GM18502 (cell line): ENCODE data around the gene MAFG.

ENCODE experiments used
- ATAC-seq: cut with Tn5 transposase; IDR thresholded peaks from one replicate; pipeline ENCODE4 v1.9.1; 2021; ENCODE audit warnings: mild to moderate bottlenecking; ENCODE audit not compliant: unreplicated experiment, poor library complexity

The MAFG gene

GRCh38 chr17:81912441-81913309 is 14.9 kb downstream of the MAFG start:
- ATAC-seq = no peak

GRCh38 chr17:81911969-81912368 is 15.6 kb downstream of the MAFG start:
- ATAC-seq = no peak

- ATAC-seq = peak; percentile 75
Observed at GRCh38 chr17:81911277-81911961, 16.1 kb downstream of the MAFG start, which contains the start of gene PCYT2. PCYT2 (minus strand) TSS chr17:81911399; CDS start chr17:81911355, 44 bp downstream.

- ATAC-seq = no peak
Observed at GRCh38 chr17:81910840-81911276, 16.7 kb downstream of the MAFG start.

- ATAC-seq = no peak
Observed at GRCh38 chr17:81909966-81910839, 17.3 kb downstream of the MAFG start.

DNA sequence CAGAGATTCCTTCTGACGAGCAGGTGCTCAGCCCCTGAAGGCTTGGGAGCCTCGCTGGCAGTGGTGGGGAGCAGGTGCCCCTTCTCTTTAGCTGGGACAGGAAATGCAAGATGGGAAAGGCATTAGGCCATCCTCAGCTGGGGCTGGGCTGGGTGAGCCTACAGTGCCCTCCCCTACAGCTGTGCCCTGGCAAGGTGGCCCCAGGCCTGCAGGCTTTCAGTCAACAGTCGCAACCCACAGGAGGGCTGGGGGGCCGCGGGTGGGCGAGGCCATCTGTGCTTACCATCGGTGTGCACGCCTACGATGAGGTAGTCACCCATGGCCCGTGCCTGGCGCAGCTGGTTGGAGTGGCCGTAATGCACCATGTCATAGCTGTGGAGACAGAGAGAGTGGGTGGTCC is 18.3 kb downstream of the MAFG start:
- ATAC-seq = no peak

DNA sequence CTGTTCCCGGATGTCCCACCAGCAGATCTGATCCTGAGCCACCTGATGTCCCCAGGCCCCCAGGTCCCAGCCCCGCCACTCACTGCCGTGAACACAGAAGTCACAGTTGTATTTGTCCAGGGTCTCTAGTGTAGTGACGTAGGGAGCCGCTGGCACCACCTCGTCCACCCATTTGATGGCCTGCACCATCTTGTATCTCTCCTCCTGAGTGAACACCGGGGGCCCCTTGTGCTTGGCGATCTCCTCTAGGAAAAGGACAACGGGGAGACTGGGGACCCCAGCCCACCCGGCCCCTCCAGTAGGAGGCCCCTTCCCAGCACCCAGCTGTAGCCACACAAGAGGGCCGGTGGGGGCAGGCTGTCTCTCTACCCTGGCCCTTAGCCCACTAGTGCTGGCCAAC is 18.7 kb downstream of the MAFG start:
- ATAC-seq = no peak

- no peak for ATAC-seq
Observed at GRCh38 chr17:81907219-81908145, 20.1 kb downstream of the MAFG start.

DNA sequence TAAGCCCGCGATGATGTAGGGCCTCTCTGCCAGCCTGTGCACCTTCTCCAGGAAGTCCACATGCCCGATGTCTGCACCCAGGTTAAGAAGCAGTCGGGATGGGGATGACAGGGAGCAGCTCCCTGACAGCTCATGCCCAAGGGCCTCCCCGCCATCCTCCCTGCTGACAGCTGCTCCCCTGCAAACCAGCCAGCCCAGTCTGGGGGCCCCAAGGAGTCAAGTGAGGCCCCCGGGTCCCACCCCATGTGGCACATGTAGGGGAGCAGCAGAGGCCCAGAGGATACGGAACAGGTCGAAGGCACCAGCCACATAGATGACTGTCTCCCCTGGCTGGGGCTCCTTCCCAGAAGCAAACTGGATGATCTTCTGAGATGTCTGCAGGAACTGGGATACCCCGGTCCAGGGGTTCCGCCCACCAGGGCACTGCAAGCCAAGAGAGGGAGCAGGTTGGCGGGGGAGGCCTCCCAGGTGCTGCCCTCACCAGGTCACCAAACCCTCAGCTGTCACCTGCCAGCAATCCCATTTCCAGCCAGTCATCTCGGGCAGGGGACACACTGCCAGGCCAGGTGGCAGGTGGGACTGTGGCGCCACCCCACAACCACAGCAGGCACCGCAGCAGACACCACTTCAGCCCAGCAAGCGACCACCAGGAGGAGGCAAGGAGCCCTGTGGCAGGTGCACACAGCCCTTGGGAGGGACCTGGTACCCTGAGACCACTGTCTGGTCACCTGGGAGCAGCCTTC is 20.9 kb downstream of the MAFG start:
- no peak for ATAC-seq

- no peak for ATAC-seq
Observed at GRCh38 chr17:81905993-81906392, 21.5 kb downstream of the MAFG start.

- ATAC-seq = no peak
Observed at GRCh38 chr17:81905424-81905875, 22.1 kb downstream of the MAFG start.

DNA sequence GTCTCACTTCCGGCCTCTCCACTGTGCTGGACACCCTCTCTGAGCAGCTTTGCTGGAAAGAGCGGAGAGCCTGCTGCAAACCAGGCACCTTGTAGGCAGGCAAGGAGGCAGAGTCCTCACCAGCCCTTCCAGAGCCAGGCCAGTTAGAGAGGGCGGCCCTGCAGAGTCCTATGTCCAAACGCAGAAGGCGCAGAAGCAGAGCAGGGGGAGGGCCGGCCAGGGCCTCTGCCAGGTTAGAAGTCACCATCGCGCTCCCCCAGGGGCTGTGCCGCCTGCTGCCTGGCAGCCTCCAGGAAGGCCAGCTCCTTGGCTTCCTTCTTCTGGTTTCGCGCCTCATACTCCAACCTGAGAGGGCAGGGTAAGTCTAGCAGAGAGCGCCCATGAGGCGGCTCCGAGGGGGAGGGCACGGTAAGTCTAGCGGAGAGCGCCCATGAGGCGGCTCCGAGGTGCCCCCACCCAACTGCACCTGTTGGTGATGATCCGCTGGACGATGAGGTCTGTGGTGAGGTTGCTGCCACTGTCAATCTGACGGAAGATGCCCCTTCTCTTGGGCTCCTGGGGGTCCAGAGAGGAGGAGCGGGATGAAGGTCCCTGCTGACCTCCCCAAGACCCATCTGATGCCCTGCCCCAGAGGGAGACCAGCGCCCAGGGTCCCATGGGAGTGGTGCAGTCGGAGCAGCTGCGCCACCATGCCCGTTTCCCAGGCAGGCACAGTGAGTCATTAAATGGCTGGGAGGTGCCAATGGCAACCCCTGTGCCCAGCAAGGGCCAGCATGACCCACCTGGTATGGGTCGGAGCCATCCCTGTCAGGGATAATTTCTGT is 22.7 kb downstream of the MAFG start:
- ATAC-seq = no peak

DNA sequence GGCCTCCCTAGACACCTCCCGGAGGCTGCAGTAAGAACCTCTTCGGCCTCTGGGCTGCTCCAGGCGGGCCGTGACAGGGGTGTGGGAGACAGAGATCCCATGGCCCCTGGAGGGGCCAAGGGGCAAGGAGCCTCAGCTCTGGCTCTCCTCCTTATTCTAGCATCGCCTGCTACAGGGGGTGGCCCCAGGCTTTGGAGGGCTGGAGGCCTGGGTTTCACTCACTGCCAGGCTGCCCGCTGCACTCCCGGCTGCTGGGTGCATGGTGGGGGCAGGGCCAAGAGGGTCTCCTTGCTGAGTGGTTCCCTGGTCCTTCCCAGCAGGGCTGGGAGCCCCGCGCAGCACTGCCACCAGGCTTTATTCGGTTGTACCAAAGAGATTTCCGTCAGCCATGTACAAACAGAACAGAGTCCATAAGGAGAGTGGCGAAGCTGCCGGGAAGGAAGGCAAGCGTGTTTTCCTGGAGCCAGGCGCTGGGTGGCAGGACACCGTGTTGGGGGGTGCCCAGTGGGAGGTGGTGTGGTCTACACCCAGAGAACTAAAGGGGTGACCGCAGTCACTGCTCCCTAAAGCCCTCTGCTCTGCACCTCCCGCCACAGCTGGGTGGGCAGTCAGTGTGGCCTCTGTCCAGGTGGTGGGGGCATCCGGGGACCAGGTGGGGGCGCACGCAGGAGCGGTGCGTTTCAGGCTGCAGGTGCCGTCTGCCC is 23.5 kb downstream of the MAFG start:
- ATAC-seq = no peak

GRCh38 chr17:81903415-81903831 is 24.1 kb downstream of the MAFG start:
- no peak for ATAC-seq

DNA sequence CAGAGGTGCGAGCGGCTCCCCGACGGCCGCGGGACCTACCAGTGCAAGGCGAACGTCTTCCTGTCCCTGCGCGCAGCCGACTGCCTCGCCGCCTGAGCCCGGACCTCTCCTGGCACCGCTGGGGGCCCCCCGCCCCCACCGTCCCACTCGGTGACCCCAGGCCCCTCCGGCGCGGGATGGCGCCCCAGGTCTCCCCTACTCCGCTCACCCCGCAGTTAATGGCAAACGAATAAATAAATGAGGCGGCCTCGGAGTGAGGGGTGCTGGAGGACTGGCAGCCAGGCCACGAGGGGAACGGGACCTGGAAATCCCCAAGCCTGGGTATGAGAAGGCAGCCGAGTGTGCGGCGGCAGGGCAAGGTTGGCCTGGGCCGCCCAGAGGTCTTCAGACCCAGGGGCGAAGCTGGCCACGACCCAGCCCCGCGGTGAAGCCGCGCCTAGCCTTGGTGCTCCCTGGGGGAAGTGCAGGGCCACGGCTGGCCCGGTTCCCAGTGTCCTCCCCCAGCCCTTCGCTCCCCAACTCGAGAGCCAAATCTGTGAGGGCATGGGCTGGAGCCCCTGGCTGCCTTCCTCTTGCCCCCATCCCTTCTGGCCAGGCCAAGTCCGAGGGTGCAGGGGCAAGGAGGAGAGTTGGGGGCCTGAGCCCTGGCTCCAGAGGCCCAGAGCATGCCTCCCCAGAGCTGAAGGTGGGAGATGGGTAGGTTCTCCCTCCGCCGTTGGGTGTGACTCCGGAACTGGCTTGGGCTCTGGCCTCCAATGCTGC is 24.7 kb downstream of the MAFG start:
- no peak for ATAC-seq

- ATAC-seq = no peak
Observed at GRCh38 chr17:81902023-81902652, 25.4 kb downstream of the MAFG start, which contains the start of gene NPB. NPB (plus strand) TSS chr17:81902238; CDS start chr17:81902278, 40 bp downstream.
